Memory B cell (primary cell): ENCODE data around the gene MEIKIN.

ENCODE experiments used
- ATAC-seq: fragments of 150-1000 bp; cut with Tn5 transposase; 2 replicates; pipeline ENCODE4 v1.10.0; 2021; ENCODE audit warnings: low read depth, mild to moderate bottlenecking, moderate library complexity
- DNase-seq, 2 donors: peaks; one replicate each; pipeline ENCODE4 v3.0.0; 2022; ENCODE audit warnings: low spot score in 2 of 2
- H3K27ac Mint-ChIP-seq: one replicate; pipeline ENCODE4 v1.8.0; 2022; ENCODE audit warnings: mild to moderate bottlenecking, moderate library complexity, mixed read lengths
- H3K27me3 Mint-ChIP-seq: one replicate; pipeline ENCODE4 v1.8.0; 2022; ENCODE audit warnings: mixed read lengths
- H3K36me3 Mint-ChIP-seq: one replicate; pipeline ENCODE4 v1.8.0; 2022; ENCODE audit warnings: mild to moderate bottlenecking, mixed read lengths
- H3K4me1 Mint-ChIP-seq: one replicate; pipeline ENCODE4 v1.8.0; 2022; ENCODE audit warnings: mixed read lengths
- H3K4me3 Mint-ChIP-seq: one replicate; pipeline ENCODE4 v1.8.0; 2022; ENCODE audit warnings: mild to moderate bottlenecking, moderate library complexity, mixed read lengths
- H3K9me3 Mint-ChIP-seq: one replicate; pipeline ENCODE4 v1.8.0; 2022; ENCODE audit warnings: mixed read lengths

MEIKIN gene

GRCh38 chr5:131774652-131775367 lies 170.7 kb downstream of the MEIKIN start:
- DNase-seq, result no peak
- ATAC-seq, result no peak
- H3K4me3 Mint-ChIP-seq, result no peak overlapping the region
- no peak overlapping the region for H3K27ac Mint-ChIP-seq
- H3K4me1 Mint-ChIP-seq, result peaks cover 15% of the 10 kb centered on the region
- H3K27me3 Mint-ChIP-seq, result no peaks in the 10 kb centered on the region
- no peaks in the 10 kb centered on the region for H3K9me3 Mint-ChIP-seq
- peaks cover 4% of the 10 kb centered on the region for H3K36me3 Mint-ChIP-seq

GRCh38 chr5:131773805-131774204 lies 171.7 kb downstream of the MEIKIN start:
- H3K4me1 Mint-ChIP-seq, result peaks cover 21% of the 10 kb centered on the region
- ATAC-seq (no peak), DNase-seq (no peak)
- no peaks in the 10 kb centered on the region for H3K27me3 Mint-ChIP-seq
- no peak overlapping the region for H3K27ac Mint-ChIP-seq
- H3K36me3 Mint-ChIP-seq, result peaks cover 4% of the 10 kb centered on the region
- no peaks in the 10 kb centered on the region for H3K9me3 Mint-ChIP-seq
- no peak overlapping the region for H3K4me3 Mint-ChIP-seq

GRCh38 chr5:131771692-131772091 lies 173.8 kb downstream of the MEIKIN start:
- Mint-ChIP-seq H3K36me3 (peaks cover 3% of the 10 kb centered on the region), H3K27me3 (no peaks in the 10 kb centered on the region), H3K4me1 (peaks cover 21% of the 10 kb centered on the region), H3K9me3 (no peaks in the 10 kb centered on the region), H3K4me3 (no peak overlapping the region), H3K27ac (no peak overlapping the region)
- ATAC-seq (no peak), DNase-seq (no peak)

- Mint-ChIP-seq H3K9me3 (no peaks in the 10 kb centered on the region), H3K27me3 (no peaks in the 10 kb centered on the region), H3K36me3 (peaks cover 7% of the 10 kb centered on the region), H3K27ac (peak overlapping the region; percentile 21), H3K4me3 (no peak overlapping the region), H3K4me1 (peaks cover 23% of the 10 kb centered on the region)
- ATAC-seq, result no peak
- DNase-seq, result no peak
Observed at GRCh38 chr5:131769961-131770360, 175.5 kb downstream of the MEIKIN start.

GRCh38 chr5:131769336-131769735 lies 176.1 kb downstream of the MEIKIN start:
- H3K4me1 Mint-ChIP-seq, result peaks cover 23% of the 10 kb centered on the region
- ATAC-seq, result no peak
- H3K27me3 Mint-ChIP-seq, result no peaks in the 10 kb centered on the region
- H3K4me3 Mint-ChIP-seq, result no peak overlapping the region
- no peaks in the 10 kb centered on the region for H3K9me3 Mint-ChIP-seq
- no peak for DNase-seq
- H3K36me3 Mint-ChIP-seq, result peaks cover 10% of the 10 kb centered on the region
- H3K27ac Mint-ChIP-seq, result peak overlapping the region; percentile 21

DNA sequence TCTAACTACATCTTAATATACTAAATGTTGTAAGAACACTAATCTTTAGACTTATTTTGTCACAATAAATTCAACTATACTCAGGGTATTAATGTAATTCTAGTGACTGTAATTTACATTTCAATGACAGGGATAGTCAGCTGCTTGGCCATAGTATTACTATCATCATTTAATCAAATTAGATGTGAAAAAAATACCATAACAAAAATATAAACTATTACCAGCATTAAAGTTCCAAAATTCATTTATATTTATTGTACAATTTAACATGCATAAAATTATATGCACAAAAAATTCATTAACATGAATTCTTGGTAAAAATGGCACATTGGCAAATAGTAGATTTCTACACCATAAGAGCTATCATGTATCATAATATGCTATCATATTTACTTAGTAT lies 177.6 kb downstream of the MEIKIN start:
- ATAC-seq, result no peak
- Mint-ChIP-seq H3K36me3 (peaks cover 13% of the 10 kb centered on the region), H3K27ac (no peak overlapping the region), H3K4me3 (no peak overlapping the region), H3K4me1 (peaks cover 23% of the 10 kb centered on the region), H3K9me3 (no peaks in the 10 kb centered on the region), H3K27me3 (no peaks in the 10 kb centered on the region)
- no peak for DNase-seq

- peaks cover 3% of the 10 kb centered on the region for H3K9me3 Mint-ChIP-seq
- ATAC-seq (no peak), DNase-seq (no peak)
- H3K4me3 Mint-ChIP-seq, result no peak overlapping the region
- H3K27ac Mint-ChIP-seq, result no peak overlapping the region
- H3K27me3 Mint-ChIP-seq, result no peaks in the 10 kb centered on the region
- peaks cover 21% of the 10 kb centered on the region for H3K36me3 Mint-ChIP-seq
- H3K4me1 Mint-ChIP-seq, result peaks cover 29% of the 10 kb centered on the region
Observed at GRCh38 chr5:131766689-131767088, 178.8 kb downstream of the MEIKIN start.

GRCh38 chr5:131765261-131765660 lies 180.2 kb downstream of the MEIKIN start:
- H3K9me3 Mint-ChIP-seq, result peaks cover 3% of the 10 kb centered on the region
- H3K36me3 Mint-ChIP-seq, result peaks cover 21% of the 10 kb centered on the region
- H3K27me3 Mint-ChIP-seq, result no peaks in the 10 kb centered on the region
- H3K4me3 Mint-ChIP-seq, result no peak overlapping the region
- no peak for DNase-seq
- peak overlapping the region; percentile 0 for H3K27ac Mint-ChIP-seq
- H3K4me1 Mint-ChIP-seq, result peaks cover 27% of the 10 kb centered on the region
- ATAC-seq, result no peak

DNA sequence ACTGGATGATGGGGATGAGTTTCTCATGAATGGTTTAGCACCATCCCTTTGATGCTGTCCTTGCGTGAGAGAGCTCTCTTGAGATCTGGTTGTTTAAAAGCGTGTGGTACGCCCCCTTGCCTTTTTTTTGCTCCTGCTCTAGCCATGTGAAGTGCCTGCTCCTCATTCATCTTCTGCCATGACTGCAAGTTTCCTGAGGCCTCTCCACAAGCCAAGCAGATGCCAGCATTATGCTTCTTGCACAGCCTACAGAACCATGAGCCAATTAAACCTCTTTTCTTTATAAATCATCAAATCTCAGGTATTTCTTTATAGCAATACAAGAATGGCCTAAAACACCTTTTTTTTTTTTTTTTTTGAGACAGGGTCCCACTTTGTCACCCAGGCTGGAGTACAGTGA lies 181.5 kb downstream of the MEIKIN start:
- no peak overlapping the region for H3K4me3 Mint-ChIP-seq
- H3K36me3 Mint-ChIP-seq, result peaks cover 21% of the 10 kb centered on the region
- H3K4me1 Mint-ChIP-seq, result peaks cover 22% of the 10 kb centered on the region
- H3K9me3 Mint-ChIP-seq, result peaks cover 3% of the 10 kb centered on the region
- ATAC-seq (no peak), DNase-seq (no peak)
- H3K27me3 Mint-ChIP-seq, result no peaks in the 10 kb centered on the region
- H3K27ac Mint-ChIP-seq, result no peak overlapping the region

- H3K4me3 Mint-ChIP-seq, result no peak overlapping the region
- no peaks in the 10 kb centered on the region for H3K27me3 Mint-ChIP-seq
- peaks cover 3% of the 10 kb centered on the region for H3K9me3 Mint-ChIP-seq
- peaks cover 18% of the 10 kb centered on the region for H3K36me3 Mint-ChIP-seq
- DNase-seq, result no peak
- ATAC-seq, result no peak
- H3K27ac Mint-ChIP-seq, result no peak overlapping the region
- H3K4me1 Mint-ChIP-seq, result peaks cover 25% of the 10 kb centered on the region
Observed at GRCh38 chr5:131760793-131761192, 184.7 kb downstream of the MEIKIN start.

GRCh38 chr5:131759704-131760103 lies 185.8 kb downstream of the MEIKIN start:
- ATAC-seq (no peak), DNase-seq (no peak)
- peaks cover 3% of the 10 kb centered on the region for H3K9me3 Mint-ChIP-seq
- peaks cover 30% of the 10 kb centered on the region for H3K4me1 Mint-ChIP-seq
- peaks cover 14% of the 10 kb centered on the region for H3K36me3 Mint-ChIP-seq
- no peak overlapping the region for H3K4me3 Mint-ChIP-seq
- H3K27me3 Mint-ChIP-seq, result no peaks in the 10 kb centered on the region
- H3K27ac Mint-ChIP-seq, result no peak overlapping the region

DNA sequence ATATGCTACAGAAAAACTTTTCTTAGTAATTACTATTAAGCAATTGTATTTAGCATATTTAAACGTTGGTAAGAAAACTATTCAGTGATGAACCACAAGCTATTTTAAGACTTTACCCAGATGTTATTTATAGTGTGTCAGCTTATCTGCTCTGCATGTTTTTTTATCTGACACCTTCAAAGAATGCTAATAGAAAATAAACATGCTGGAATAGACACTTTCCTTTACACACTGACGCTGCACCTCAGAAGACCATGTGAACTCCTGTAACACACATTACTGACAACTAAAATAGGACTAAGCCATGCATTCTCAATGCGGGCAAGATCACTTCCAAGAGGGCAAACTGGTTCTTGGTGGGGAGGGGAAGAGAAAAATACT lies 187.0 kb downstream of the MEIKIN start:
- Mint-ChIP-seq H3K9me3 (peaks cover 3% of the 10 kb centered on the region), H3K36me3 (peaks cover 14% of the 10 kb centered on the region), H3K4me3 (peak overlapping the region; percentile 33), H3K4me1 (peaks cover 34% of the 10 kb centered on the region), H3K27ac (peak overlapping the region; percentile 8), H3K27me3 (no peaks in the 10 kb centered on the region)
- DNase-seq, result no peak
- no peak for ATAC-seq

DNA sequence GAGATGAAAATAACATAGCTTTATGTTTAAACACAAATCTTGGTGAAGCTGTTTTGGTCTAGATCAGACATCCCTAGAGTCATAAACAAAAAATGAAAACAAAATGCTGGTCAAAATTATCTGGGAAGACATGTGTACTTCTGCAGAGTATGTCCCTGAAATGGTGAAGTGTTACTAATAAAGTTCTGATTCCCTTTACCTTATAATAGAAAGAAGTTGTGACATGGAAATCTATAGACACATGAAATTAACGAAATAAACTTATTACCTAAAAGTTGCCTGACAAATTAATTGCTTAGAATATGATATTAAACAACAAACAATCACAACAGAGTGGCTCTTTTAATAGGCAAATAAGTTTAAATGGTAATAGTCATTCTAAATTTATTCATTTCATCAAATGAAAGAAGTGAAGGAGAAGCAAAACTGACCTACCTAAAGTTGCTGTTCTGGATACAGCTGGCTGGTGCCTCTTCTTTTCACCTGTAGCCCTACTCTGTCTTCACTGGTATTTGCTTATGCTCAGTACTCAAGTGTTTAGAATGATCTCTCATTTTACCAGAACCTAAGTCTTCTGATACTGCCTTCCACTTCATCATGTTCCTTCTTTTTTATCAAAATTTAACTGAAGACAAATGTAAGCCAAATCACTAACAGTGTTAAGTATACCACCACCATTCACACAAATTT lies 187.5 kb downstream of the MEIKIN start:
- ATAC-seq, result no peak

More for the DNA sequence above, 187.5 kb downstream of the MEIKIN start:
- DNase-seq, result no peak
- Mint-ChIP-seq H3K27me3 (no peaks in the 10 kb centered on the region), H3K4me1 (peaks cover 34% of the 10 kb centered on the region), H3K9me3 (peaks cover 3% of the 10 kb centered on the region), H3K4me3 (no peak overlapping the region), H3K27ac (peak overlapping the region; percentile 8), H3K36me3 (peaks cover 14% of the 10 kb centered on the region)
